GM12892 (cell line): Measurements from ENCODE around the gene LRRIQ1.

Experiments used
- POLR2A ChIP-seq: IDR thresholded peaks from 2 replicates; pipeline ENCODE4 v1.6.1; 2011; ENCODE audit warnings: low read depth, low read length, control low read depth
- TAF1 ChIP-seq: IDR thresholded peaks from 2 replicates; pipeline ENCODE4 v1.6.1; 2011; ENCODE audit warnings: low read depth, mild to moderate bottlenecking, control low read depth, low read length, borderline replicate concordance

DNA sequence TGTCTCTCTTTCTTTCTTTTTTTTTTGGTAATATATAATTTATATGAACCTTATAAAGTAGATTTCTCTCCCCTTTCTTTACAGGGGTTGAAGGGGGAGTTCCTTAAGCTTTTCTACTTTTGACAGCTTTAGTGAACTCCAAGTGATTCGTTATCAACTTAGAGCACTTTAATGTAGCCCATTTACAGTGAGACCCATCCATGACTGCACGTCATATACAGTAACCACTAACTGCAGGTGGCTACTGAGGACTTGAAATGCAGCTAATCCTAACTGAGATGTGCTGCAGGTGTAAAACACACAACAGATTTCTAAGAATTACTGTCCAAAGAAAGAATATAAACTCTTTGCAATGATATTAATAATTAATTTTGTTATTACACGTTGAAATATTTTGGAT is 582 bp downstream of the LRRIQ1 start:
- no peak for TF ChIP-seq TAF1
- TF ChIP-seq POLR2A = no peak
